Astrocyte of the cerebellum (primary cell): Measurements from ENCODE around the gene DNAJC6.

ENCODE experiments used
- DNase-seq: peaks from one replicate; pipeline ENCODE4 v3.0.0-alpha.2; 2011; ENCODE audit warnings: low read depth
- H3K4me3 ChIP-seq: 2 replicates; pipeline ENCODE4 v1.5.1; 2011; ENCODE audit warnings: mild to moderate bottlenecking, low read depth, low read length, moderate library complexity
- CTCF ChIP-seq: IDR thresholded peaks from 2 replicates; pipeline ENCODE4 v1.5.1; 2012; ENCODE audit warnings: low read length, low read depth, moderate library complexity, mild to moderate bottlenecking; ENCODE audit errors: missing control alignments
- in situ Hi-C: cut with HindIII; loops from 2 replicates; pipeline ENCODE4 v1.10.0; 2017; ENCODE audit warnings: low sequenced_read_pairs

Gene DNAJC6

DNA sequence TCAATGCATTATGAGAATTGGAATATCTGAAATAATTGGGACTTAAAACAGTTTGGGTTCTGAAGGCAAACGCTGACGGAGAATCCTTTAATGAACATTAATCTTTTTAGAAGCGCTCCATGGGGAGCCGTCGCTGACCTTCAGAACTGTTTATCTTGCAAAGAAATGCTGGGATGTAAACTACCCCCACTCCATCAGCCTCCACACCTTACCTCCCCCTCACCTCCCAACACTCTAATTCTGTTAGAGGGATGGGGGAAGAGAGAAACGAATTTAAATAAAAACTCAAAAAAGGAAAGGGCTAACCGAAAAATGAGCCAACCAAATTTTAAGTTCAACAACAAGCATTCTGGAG lies 44.1 kb upstream of the DNAJC6 start:
- in situ Hi-C loops: no loop called here
- no peak for DNase-seq
- TF ChIP-seq CTCF: no peak
- H3K4me3 ChIP-seq: peak overlapping the region; percentile 50

GRCh38 chr1:65265651-65266351 lies 43.5 kb upstream of the DNAJC6 start:
- H3K4me3 ChIP-seq: peak overlapping the region; percentile 50
- DNase-seq: no peak
- peak; percentile 47 for TF ChIP-seq CTCF
- in situ Hi-C loops: no loop called here

DNA sequence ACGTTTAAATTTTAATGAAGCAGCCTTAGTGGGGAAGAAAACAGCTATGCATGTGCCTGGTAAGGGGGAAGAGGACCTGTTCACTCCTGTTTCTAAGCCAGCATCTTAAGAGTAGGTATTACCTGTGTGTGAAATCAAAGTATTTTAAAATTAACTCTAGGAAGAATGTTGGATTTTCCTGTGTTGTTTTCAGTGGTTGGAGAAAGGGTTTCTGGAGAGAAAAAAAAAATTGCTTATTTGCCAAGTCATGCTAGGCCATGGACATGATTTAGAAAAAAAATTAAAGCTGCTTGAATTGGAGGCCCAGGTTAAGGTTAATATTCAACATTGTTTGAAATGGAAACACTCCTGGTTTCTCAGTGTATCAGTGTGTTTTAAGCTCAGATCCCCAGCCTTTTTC lies 42.9 kb upstream of the DNAJC6 start:
- in situ Hi-C loops: no loop called here
- no peak overlapping the region for H3K4me3 ChIP-seq
- no peak for TF ChIP-seq CTCF
- no peak for DNase-seq

- in situ Hi-C loops: no loop called here
- TF ChIP-seq CTCF: no peak
- H3K4me3 ChIP-seq: no peak overlapping the region
- DNase-seq: no peak
Measured at GRCh38 chr1:65267271-65267670, 42.1 kb upstream of the DNAJC6 start.

GRCh38 chr1:65267683-65268082 lies 41.7 kb upstream of the DNAJC6 start:
- H3K4me3 ChIP-seq: no peak overlapping the region
- in situ Hi-C loops: no loop called here
- DNase-seq: no peak
- TF ChIP-seq CTCF: no peak

DNA sequence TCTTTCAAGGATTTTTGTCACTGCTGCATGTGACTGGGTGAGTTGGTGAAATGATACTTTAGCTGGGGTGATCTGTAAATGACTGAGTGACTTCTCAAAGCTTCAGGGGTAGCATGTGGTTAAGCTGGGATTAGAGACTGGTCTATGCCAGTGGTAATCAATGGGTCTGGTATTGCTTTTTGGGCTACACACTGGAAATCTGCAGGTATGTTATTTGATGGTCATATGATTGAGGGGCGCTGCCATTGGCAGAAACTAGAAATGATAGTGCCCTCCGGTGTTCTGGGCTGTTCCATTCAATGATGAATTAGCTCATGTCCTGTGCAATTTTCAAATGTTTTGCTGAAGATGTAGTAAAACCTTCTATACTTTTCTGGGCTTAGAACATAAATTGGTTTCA lies 39.7 kb upstream of the DNAJC6 start:
- TF ChIP-seq CTCF: no peak
- H3K4me3 ChIP-seq: no peak overlapping the region
- no peak for DNase-seq
- in situ Hi-C loops: no loop called here
